Endometrial microvascular endothelial cells (primary cell): ENCODE measurements around the gene PXDN. TPM values are rescaled to one million over a fixed set of nuclear protein-coding genes. Genes with fewer than 3 reads are reported as not detected.

ENCODE experiments used
- in situ Hi-C: cut with HindIII; loops from 2 replicates; pipeline ENCODE4 v1.10.0; 2017; ENCODE audit warnings: low sequenced_read_pairs, low pct_unique_long_range_greater_than_20kb; ENCODE audit errors: inconsistent ontology term
- total RNA-seq: library from RNA; depleted of rRNA; stranded (reverse); fragments of >200 nt; gene quantifications from one replicate; pipeline ENCODE4 v1.2.3, GENCODE V29; 2015; ENCODE audit errors: inconsistent ontology term

Gene PXDN
- total RNA-seq, 1 donor from 2014 or later, result 246 TPM

GRCh38 chr2:1603059-1603458 lies 141.3 kb downstream of the PXDN start:
- in situ Hi-C loops, result no loop called here

- in situ Hi-C loops, result no loop called here
These were observed 141.9 kb downstream of the PXDN start for GRCh38 chr2:1602278-1603010.

GRCh38 chr2:1601471-1602277 lies 142.6 kb downstream of the PXDN start:
- in situ Hi-C loops, result no loop called here

GRCh38 chr2:1601067-1601412 lies 143.3 kb downstream of the PXDN start:
- in situ Hi-C loops, result no loop called here

- in situ Hi-C loops, result no loop called here
These were observed 143.9 kb downstream of the PXDN start for GRCh38 chr2:1600191-1601066.

- in situ Hi-C loops, result no loop called here
These were observed 144.8 kb downstream of the PXDN start for GRCh38 chr2:1599301-1600085.

- in situ Hi-C loops, result no loop called here
These were observed 145.5 kb downstream of the PXDN start for GRCh38 chr2:1598800-1599199.

GRCh38 chr2:1598041-1598710 lies 146.1 kb downstream of the PXDN start:
- in situ Hi-C loops, result no loop called here

GRCh38 chr2:1595274-1595673 lies 149.0 kb downstream of the PXDN start:
- in situ Hi-C loops, result no loop called here

- in situ Hi-C loops, result no loop called here
These were observed 149.7 kb downstream of the PXDN start for GRCh38 chr2:1594373-1595171.

- in situ Hi-C loops, result no loop called here
These were observed 150.3 kb downstream of the PXDN start for GRCh38 chr2:1594123-1594372.

- in situ Hi-C loops, result no loop called here
These were observed 150.8 kb downstream of the PXDN start for GRCh38 chr2:1593371-1594122.

- in situ Hi-C loops, result no loop called here
These were observed 152.1 kb downstream of the PXDN start for GRCh38 chr2:1591978-1592907.

- in situ Hi-C loops, result no loop called here
These were observed 152.9 kb downstream of the PXDN start for GRCh38 chr2:1591461-1591770.

- in situ Hi-C loops, result no loop called here
These were observed 153.5 kb downstream of the PXDN start for GRCh38 chr2:1590596-1591460.
